GM18873 (cell line): ENCODE data around the gene PHACTR3.

ENCODE experiments used
- ATAC-seq: cut with Tn5 transposase; IDR thresholded peaks from one replicate; pipeline ENCODE4 v1.9.1; 2021; ENCODE audit warnings: mild to moderate bottlenecking, moderate library complexity, moderate number of reproducible peaks; ENCODE audit not compliant: unreplicated experiment, low FRiP score

The PHACTR3 gene

DNA sequence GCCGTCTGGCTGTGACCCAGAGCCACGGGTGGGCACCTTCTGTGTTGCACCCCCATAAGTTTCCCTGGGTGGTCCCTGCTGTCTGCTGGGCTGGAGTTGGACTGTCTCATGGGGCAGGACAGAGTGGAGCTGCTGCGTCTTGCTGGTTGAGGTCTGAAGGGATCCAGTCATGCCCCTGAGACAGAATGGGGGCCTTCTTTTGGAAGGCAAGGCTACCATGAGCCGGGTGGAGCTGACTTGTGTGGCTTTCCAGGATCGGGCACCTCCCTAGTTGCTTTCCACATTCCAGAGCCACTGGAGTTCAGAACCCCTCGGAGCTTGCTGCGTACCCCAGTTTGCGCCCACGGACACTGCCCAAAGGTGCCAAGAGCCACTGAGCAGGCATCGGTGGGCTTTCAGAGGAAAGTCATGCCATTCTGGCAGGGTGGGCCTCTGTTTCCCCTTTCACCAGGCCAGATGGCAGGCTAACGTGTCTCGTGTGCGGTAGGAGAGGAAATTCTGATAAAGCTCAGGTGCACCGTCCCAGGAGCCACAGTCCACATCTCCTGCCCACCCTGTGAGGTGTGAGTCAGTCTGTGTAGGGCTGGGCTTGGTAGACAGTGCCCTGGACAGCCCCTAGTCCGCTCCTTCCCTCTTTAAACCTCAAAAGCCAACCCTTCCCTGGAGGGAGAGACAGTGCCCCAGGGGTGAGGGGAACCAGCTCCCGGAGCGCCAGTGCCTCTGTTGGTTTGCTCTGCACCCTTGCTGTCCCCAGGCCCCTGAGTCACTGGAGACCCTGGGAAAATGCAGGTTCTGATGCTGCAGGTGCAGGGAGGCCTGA, 203.8 kb downstream of the PHACTR3 start:
- no peak for ATAC-seq

DNA sequence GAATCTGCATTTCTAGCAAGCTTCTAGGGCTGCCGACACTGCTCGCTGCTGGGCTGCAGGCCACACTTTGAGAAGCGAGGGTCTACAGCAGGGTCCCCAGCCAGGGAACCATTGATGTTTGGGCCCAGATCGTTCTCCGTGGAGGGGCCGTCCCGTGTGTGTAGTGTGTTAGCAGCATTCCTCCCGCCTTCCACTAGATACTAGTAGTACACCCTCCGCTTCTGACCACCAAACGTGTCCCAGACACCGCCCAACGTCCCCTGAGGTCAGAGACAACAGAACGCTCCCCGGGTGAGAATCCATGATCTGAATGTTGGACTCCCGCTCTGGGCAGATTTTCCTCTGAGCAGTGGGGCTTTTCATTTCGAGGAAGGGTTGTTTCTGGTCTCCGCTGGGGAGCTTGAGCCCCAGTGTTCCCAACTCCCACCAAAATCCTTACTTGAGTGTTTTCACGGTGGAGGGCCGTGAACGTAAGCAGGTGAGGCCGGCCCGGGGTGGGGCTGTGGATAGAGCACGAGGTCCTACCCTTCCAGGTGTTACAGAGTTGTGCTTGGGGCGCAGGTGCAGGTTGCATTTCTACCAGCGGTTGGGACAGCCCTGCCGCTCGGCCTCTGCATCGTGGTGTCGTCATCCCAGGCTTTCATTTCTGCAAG, 204.5 kb downstream of the PHACTR3 start:
- ATAC-seq, result no peak

DNA sequence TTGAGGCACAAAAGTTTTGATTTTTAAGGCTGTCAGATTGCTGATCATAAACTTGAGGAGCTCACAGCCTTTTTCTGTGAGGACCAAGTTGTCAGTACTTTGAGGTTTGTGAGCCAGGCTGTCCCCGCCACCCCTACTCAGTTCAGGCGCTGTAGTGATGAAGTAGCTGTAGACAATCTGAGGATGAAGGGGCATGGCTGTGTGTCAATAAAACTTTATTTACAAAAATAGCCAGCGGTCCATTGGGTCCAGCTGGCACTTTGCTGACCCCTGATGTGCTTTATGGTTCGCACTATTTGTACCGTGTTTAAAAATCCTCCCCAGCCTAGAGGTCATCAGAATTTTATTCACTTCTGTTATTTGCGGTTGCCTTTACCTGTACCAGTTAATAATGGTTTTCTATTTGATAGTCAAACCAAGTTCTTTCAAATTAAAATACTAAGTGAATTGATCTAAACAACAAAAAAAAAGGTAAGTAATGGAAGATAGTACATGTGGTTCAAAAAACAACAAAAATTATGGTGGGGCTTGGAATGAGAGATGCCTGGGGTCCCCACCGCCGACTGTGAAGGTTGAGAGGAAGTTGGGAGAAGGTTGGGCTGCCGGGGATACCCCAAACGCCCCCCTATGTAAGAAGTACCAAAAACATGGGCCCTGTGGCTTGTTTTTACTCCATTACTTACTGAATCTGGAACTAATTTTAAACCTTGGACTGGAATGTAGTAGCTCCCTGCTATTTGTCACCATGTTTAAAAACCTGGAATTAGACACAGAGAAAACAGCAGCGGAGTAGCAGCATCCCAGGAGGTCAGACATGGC, 205.5 kb downstream of the PHACTR3 start:
- ATAC-seq, result no peak

DNA sequence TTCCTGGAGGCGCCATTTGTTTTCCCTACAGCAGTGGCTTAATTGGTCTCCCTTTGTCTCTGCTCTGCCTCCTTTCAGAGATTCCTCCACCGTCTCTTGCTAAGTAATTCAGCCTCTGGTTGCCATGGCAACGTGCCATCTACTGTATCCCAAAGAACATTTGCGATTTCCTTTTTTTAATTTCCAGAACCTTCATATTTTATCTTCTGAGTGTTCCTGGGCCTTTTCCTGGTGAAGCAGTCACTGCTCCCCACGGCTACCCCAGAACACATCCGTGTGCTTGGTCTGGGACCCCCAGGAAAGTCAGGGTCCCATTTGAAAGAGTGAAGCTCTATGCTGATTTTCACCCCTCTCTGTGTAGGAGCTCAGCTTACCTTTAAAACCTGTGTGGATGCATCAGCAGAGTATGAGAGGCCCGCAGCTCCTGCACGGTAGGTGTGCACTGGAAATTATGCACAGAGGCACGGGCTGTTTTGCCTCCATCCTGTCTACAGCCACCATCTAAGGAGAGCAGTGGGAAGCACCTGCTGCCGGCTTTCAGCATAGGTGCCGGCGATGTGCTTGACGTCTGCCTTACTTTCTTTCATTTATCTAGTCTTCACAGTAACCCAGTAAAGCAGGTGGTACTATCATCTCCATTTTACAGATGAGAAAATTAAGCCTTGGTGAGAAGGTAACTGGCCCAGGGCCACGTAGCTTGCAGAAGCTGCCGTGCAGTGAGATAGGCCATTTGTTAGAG, 206.3 kb downstream of the PHACTR3 start:
- ATAC-seq, result no peak

DNA sequence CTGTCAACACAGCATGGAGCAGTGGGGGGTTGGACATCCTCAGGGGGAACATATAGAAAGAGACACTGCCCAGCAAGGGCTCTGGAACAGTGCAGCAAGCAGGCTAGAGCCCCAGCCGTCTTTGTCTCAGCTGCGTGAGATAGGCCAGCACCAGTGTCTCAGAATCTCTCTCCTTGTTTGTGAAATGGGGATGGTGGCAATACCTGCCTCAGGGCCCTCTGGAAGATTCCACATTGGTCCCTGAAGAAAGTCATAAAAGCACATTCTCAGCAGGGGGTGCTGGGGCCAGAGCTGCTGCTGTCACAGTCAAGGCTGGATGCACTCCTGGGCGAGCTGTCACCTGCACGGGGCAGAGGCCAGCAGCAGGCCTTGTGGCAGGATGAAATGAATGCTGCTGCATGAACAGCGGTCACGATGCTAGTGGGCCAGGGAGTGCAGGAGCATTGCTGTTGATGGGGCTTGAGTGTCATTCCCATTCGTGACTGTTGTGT, 207.4 kb downstream of the PHACTR3 start:
- no peak for ATAC-seq

DNA sequence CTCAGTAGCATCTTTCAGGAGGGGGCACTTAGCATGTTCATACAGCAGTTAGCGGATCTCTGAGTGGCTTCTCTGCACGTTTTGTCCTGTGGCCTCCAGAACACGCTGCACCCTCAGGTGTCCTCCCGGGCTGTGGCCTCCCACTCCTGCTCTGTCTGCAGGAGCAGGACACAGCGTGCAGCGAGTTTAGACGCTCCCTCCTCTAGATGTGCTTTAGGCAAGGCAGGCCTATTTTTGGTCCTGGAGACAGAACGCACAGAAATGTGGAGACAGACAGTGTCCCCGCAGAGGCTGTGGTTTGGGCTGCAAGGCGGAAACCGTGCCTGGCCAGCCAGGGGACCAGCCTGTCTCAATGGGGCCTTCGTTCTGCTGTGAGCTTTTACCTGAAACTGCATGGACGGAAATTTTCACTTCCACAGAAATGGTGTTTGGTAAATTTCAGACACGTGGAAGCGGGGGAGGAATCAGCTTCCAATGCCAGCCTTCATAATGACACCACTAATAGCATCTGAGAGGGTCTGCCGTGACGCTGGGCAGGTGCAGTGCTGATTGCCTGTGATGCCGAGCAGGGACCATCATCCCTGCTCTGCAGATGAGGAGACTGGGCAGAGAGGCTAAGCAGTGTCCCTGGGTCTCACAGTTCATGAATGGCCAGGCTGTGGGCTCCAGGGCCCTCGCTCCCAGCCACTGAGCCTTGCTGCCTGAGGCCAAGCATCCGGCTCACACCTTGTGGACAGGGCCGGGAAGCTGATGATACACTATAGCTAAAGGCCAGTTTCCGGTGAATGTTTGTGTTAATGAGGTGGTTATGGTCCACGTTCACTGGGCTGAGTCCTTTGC, 208.2 kb downstream of the PHACTR3 start:
- ATAC-seq, result no peak

DNA sequence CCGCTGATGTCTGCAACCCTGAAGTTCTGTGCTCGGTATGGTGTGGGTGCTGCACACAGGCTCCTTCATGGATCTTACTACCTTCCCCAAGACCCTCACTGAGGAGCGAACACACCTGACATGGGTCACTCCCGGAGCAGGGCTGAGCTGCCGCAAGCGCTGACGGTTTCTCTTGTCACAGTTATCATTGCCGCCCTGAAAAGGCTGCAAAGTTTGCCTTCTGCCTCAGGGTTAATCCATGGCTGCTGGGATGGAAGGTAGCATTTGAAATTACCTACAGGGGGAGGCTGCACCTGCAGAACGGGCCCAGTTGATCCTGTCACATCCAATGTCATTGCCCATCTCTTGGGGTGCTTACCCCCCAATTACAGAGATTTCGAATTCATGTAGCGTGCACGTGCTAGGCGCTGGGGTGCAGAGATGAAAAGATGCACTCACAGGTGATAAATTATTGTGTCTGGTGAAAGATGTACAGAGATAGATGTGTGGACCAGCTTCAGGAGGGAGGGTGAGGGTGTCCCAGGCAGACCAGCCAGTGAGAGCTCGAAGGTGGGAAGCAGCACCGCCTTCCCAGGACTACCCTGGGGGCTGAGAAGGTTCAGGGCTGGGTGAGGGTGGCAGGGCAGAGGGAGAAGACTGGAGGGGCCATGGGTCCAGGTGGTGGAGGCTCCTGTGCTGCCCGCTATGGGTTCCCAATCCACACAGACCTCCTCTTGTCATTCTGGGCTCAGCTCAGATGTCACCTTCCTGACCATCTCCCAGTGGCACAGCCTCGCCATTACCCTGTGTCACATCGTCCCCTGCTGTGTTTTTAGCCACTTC, 209.0 kb downstream of the PHACTR3 start:
- ATAC-seq, result no peak

DNA sequence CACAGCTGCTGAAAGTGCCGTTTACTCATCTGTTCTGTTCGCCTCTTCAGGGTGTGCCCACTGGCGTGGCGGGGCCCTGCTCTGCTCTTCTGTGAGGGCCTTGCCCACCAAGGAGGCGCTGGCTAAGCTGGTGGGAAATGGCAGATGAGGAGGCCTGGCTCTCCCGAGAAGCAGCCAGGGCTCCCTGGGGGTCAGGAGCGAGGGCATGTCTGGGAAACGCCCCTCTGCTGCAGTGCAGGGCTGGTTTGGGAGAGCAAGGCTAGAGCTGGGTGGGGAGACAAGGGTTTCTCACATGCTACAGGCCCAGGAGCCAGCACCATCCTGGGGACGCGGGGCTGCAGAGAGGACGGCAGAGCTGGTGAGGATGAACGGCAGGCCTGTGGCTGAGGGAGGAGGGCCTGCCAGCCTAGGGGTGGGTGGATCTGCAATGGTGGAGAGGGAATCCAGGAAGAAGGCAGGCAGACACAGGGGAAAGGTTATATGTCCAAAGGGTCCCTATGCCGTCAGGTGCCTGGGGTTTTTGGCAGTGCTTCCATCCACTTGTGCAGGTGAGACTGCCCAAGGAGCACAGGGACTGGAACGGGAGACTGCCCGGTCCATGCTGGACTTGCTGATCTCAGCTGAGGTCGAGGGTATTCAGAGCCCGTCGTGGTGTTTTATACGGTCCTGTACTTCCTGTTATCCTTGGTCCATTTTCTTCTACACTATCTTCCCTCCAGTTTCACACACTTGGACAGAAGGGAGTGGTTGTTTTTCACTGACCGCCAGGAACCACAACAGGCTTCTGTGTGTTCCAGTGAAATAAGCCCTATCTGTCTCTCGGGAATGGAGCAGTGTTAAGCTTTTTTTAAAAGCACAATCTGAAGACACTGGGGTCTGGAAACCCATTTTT, 209.9 kb downstream of the PHACTR3 start:
- ATAC-seq, result no peak

DNA sequence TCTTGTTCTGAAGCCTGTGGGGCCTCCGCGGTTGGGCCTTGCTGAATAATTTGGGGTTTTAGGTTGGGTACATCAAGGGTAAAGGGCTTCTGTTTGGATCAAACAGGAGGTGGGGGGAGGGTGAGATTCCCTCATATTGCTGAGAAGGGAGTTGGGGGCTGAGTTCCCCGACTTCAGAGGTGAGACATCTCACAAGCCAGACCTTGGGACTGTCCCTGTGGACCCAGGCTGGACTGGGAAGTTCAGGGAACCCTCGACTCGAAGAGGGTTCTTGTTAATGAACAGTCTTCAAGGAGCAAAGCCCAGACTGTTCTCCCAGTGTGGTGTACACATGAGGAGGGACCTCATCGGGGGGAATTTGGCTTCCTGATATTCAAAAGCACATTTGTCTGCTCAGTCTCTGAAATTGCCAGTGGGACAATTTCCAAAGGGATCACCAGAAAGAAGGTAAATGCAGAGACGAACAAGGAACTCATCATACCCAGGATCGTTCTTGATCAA, 210.6 kb downstream of the PHACTR3 start:
- no peak for ATAC-seq

DNA sequence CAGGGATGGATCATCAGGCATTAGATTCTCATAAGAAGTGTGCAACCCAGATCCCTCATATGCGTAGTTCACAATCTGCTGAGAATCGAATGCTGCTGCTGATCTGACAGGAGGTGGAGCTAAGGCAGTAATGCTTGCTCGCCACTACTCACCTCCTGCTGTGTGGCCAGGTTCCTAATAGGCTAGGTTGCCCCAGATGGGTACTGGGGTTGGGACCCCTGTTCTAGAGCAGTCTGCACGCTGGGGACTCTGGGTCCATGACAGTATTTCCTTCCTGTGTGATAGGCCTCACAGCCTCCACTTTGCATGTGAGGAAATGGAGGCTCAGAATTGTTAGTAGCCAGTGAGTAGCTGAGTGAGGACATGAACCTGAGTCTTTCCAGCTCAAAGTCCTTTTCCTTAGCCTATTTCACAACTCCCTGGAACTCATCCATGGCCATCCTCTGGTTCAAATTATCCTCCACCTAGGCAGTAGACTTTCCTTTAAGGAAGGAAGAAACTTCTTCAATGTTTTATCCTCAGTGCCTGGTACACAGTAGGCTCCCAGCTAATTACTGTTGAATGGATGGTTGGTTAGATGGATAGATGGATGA, 211.9 kb downstream of the PHACTR3 start:
- ATAC-seq, result no peak

DNA sequence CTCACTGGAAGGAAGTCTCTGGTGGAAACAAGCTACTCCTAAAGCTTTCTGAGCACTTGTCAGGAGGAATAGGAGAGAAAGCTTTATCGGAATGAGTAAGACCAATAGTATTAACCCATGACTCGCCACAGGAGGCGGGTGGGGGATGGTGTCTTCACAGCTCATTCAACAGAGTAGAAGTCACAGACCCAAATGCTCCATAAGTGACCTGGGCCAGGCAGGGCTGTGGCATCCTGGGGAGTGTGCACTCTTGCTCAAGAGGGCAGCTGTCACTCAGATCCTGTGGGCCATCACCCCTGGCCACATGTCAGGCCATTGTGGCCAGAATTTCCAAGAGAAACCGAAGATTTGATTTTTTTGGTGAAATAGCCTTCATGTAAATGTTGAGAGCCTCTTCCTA, 213.1 kb downstream of the PHACTR3 start:
- no peak for ATAC-seq

DNA sequence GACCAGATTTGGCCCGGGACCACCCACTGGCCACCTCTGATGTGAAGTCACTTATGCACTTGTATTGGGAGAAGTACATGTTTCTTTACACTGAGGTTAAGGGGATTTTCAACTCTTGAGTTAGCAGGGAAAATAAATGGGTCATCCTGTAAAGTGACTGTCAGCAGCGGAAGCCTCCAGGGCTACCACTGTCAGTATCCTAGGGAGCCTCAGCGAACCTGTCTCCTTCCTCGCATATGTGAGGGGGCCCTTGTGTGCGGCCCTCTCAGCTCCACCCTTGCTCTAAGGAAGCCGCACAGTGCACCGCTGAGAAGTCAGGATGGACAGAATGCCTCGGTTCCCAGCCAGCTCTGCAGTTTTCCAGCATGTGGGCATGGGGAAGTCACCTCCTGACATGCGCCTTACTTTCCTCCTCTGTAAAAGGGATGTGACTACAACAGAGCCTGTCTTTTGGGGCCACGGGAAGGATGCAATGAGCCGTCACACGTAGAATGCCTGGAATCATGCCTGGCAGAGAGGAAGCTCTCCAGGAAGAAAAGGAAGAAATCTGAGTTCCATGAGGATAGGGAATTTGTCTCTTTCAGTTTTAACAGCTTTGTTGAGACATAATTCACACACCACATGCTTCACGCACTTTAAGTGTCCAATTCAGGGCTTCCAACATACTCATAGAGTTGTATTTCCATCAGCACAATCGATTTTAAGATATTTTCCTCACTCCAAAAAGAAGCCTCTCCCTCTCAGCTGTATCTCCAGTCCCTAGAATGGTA, 213.7 kb downstream of the PHACTR3 start:
- no peak for ATAC-seq

DNA sequence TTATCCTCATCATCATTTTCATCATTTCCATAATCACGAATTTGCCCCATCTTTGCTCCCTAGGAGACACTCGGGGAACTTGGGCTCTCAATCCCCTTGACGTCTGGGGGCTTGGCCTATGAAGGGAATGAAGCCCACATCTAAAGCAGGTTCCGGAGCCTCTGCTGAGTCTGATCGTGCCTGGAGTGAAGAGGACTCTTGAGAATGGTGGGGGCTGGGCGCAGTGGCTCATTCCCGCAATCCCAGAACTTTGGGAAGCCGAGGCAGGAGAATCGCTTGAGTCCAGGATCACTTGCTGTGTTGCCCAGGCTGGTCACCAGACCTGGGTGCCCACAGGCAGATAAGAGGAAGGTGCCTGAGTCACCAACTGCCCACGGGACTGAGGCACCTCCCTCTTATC, 214.6 kb downstream of the PHACTR3 start:
- ATAC-seq, result no peak

DNA sequence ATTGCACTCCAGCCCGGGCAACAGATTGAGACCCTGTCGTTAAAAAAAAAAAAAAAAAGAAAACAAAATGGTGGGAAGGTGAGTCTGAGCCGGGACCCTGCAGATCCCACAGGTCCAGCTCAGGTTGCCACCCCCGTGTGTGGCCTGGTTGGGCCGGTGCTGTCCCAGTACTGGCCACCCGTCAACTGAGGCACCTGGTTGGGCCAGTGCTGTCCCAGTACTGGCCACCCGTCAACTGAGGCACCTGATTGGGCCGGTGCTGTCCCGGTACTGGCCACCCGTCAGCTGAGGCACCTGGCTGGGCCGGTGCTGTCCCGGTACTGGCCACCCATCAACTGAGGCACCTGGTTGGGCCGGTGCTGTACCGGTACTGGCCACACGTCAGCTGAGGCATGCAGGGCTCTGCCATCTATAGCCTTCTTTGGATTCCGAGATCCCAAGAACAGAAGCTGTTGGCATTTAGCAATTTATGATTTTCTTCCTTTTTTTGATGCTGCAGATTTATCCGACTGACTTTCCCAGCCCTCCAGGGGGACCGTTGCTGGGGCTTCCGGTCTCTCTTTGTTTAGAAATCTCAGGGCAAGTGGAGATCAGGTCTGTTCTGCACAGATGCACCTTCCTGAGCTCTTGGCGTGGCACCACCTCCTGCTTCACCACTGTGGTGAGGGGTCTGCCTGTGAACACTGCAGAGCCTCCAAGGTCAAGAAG, 215.3 kb downstream of the PHACTR3 start:
- no peak for ATAC-seq

DNA sequence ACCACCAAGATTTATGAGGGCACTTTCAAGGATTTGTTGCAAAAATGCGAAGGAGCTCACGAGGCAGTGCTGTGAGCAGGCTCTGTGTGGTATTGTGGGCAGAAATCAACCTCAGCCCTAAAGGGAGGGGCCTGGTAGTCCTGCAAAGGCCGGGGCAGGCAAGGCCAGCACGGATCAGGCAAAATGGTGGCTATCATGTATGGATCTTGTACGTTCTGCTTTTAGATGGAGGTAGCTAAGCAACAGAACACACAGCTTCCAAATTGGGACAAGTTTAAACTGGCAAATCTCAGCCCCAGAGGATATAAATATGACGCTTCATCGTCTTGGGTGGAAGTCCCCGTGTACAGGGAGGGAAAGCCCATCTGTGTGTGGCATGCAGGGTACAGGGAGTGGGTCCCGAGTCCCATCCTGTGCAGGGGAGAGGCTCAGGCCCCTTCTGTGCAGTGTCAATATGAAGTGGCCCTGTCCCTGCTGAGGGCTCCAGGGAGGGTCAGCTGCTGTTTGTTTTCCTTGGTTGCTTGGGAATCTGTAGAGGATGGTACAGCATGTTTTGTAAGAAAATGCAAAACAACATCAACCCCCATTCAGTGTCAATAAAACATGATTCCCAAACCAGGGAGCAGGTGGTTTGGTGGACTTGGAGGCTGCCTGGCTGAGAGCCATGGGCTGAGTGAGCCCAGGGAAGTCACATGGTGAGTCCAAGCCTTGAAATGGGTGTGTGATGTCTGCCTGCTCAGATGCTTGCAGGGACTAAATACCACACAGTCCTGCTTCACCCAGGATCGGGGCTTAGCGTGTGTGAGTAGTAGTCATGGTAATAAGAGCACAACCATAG, 216.1 kb downstream of the PHACTR3 start:
- no peak for ATAC-seq
